Gastroesophageal sphincter (tissue), 3 donors: ENCODE data around the gene MRFAP1.

Experiments
- CTCF ChIP-seq, 4 experiments: fragments of 200-600 bp in 2 of 4; fragments of 450-650 bp in 2 of 4; sonication (generic) in 1 of 4; IDR thresholded peaks; one replicate each; pipeline ENCODE4 v1.5.1; 2017 to 2019; ENCODE audit warnings: antibody characterized with exemption in 4 of 4, mild to moderate bottlenecking in 2 of 4, moderate library complexity in 2 of 4
- EP300 ChIP-seq: sonication (generic); formaldehyde crosslinking; IDR thresholded peaks from one replicate; pipeline ENCODE4 v1.6.1; 2017; ENCODE audit warnings: antibody characterized with exemption, mild to moderate bottlenecking
- POLR2A ChIP-seq, 2 donors: fragments of 450-650 bp; IDR thresholded peaks; one replicate each; pipeline ENCODE4 v1.6.1; 2017; ENCODE audit warnings: antibody characterized with exemption in 2 of 2, mild to moderate bottlenecking in 2 of 2, moderate library complexity in 1 of 2
- POLR2AphosphoS5 ChIP-seq: sonication (generic); formaldehyde crosslinking; IDR thresholded peaks from one replicate; pipeline ENCODE4 v1.6.1; 2017; ENCODE audit warnings: antibody characterized with exemption

- TF ChIP-seq POLR2A (IDR thresholded peaks at IDR 0.05) (no peak), CTCF (IDR thresholded peaks at IDR 0.05) (no peak), EP300 (no peak), POLR2AphosphoS5 (no peak)
Measured at GRCh38 chr4:6644792-6645530, 4.5 kb downstream of the MRFAP1 start.
